Ascending aorta (tissue), 2 donors: ENCODE measurements around the gene HECTD4. TPM values are rescaled to one million over a fixed set of nuclear protein-coding genes. Genes with fewer than 3 reads are reported as not detected.

ENCODE experiments used
- DNase-seq, 2 donors: peaks; one replicate each; pipeline ENCODE4 v3.0.0-alpha.2; 2019; ENCODE audit warnings: low spot score in 2 of 2
- H3K27ac ChIP-seq, 2 donors: fragments of 200-600 bp; sonication (generic); one replicate each; pipeline ENCODE4 v1.5.1; 2016 to 2017; ENCODE audit warnings: mild to moderate bottlenecking in 1 of 2
- H3K27me3 ChIP-seq: fragments of 200-600 bp; sonication (generic); one replicate; pipeline ENCODE4 v1.5.1; 2017
- H3K36me3 ChIP-seq, 2 donors: fragments of 200-600 bp; sonication (generic); one replicate each; pipeline ENCODE4 v1.5.1; 2016
- H3K4me1 ChIP-seq, 2 donors: fragments of 200-600 bp; sonication (generic); one replicate each; pipeline ENCODE4 v1.5.1; 2016 to 2017; ENCODE audit warnings: mild to moderate bottlenecking in 1 of 2
- H3K4me3 ChIP-seq, 2 donors: fragments of 200-600 bp; sonication (generic); one replicate each; pipeline ENCODE4 v1.5.1; 2016 to 2017; ENCODE audit warnings: mild to moderate bottlenecking in 1 of 2
- H3K9me3 ChIP-seq, 2 donors: fragments of 200-600 bp; sonication (generic); one replicate each; pipeline ENCODE4 v1.5.1; 2016
- intact Hi-C: fragments of 100-400 bp; cut with DNase I; formaldehyde crosslinking; loops from one replicate; pipeline ENCODE4 v1.15.1; 2023
- total RNA-seq: library from RNA; depleted of rRNA; stranded (reverse); fragments of >200 nt; gene quantifications from one replicate; pipeline ENCODE4 v1.1.0, GENCODE V29; 2016
- TF ChIP-seq, protein P1 (sequence below), 3 experiments: fragments of 200-600 bp in 2 of 3; fragments of 450-650 bp in 1 of 3; sonication (generic) in 2 of 3; IDR thresholded peaks; one replicate each; pipeline ENCODE4 v1.5.1; 2016 to 2019; ENCODE audit warnings: antibody characterized with exemption in 3 of 3, mild to moderate bottlenecking in 1 of 3, moderate library complexity in 1 of 3

The HECTD4 gene
- total RNA-seq, 1 donor from 2014 or later, result 23.7 TPM

GRCh38 chr12:112296183-112296582, 86.0 kb downstream of the HECTD4 start:
- no peak for DNase-seq
- Histone ChIP-seq H3K4me1 (no peaks in the 10 kb centered on the region), H3K36me3 (peaks cover 0 to 27% of the 10 kb centered on the region in 2 donors), H3K4me3 (no peak overlapping the region), H3K27ac (no peak overlapping the region), H3K9me3 (no peaks in the 10 kb centered on the region), H3K27me3 (no peaks in the 10 kb centered on the region)
- TF ChIP-seq, protein P1, sequence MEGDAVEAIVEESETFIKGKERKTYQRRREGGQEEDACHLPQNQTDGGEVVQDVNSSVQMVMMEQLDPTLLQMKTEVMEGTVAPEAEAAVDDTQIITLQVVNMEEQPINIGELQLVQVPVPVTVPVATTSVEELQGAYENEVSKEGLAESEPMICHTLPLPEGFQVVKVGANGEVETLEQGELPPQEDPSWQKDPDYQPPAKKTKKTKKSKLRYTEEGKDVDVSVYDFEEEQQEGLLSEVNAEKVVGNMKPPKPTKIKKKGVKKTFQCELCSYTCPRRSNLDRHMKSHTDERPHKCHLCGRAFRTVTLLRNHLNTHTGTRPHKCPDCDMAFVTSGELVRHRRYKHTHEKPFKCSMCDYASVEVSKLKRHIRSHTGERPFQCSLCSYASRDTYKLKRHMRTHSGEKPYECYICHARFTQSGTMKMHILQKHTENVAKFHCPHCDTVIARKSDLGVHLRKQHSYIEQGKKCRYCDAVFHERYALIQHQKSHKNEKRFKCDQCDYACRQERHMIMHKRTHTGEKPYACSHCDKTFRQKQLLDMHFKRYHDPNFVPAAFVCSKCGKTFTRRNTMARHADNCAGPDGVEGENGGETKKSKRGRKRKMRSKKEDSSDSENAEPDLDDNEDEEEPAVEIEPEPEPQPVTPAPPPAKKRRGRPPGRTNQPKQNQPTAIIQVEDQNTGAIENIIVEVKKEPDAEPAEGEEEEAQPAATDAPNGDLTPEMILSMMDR (IDR thresholded peaks at IDR 0.05), result no peak
- intact Hi-C loops, result no loop called here

DNA sequence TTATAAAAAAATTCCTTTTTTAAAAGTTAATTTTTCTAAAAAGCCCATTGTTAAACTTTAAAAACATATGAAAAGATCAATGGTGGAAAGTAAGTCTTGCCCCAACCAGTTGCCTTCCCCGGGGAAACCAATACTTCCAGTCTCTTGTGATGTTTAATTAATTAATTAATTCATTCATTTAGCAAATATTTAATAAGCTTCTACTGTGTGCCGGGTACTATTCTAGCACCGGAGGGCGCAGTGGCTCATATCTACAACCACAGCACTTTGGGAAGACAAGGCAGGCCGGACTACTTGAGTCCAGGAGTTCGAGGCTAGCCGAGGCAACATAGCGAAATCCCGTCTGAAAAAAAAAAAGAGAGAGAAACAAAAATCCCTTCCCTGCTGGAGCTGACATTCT, 87.4 kb downstream of the HECTD4 start:
- H3K9me3 ChIP-seq, result no peaks in the 10 kb centered on the region
- intact Hi-C loops, result no loop called here
- H3K36me3 ChIP-seq, result peaks cover 0 to 33% of the 10 kb centered on the region in 2 donors
- DNase-seq, result no peak
- H3K27ac ChIP-seq, result no peak overlapping the region
- H3K4me1 ChIP-seq, result no peaks in the 10 kb centered on the region
- H3K4me3 ChIP-seq, result no peak overlapping the region
- TF ChIP-seq, protein P1 (IDR thresholded peaks at IDR 0.05), result no peak
- H3K27me3 ChIP-seq, result no peaks in the 10 kb centered on the region

GRCh38 chr12:112288638-112289037, 93.6 kb downstream of the HECTD4 start:
- Histone ChIP-seq H3K36me3 (peaks cover 2 to 21% of the 10 kb centered on the region in 2 donors), H3K9me3 (peaks cover 0 to 7% of the 10 kb centered on the region in 2 donors), H3K4me1 (no peaks in the 10 kb centered on the region), H3K27ac (no peak overlapping the region), H3K27me3 (no peaks in the 10 kb centered on the region), H3K4me3 (no peak overlapping the region)
- intact Hi-C loops, result loop anchor here (10.0 kb wide), 1 partner anchor 96 kb away; the partner anchor contains the start of gene HECTD4
- no peak for DNase-seq
- TF ChIP-seq, protein P1 (IDR thresholded peaks at IDR 0.05), result no peak

- Histone ChIP-seq H3K9me3 (peaks cover 0 to 7% of the 10 kb centered on the region in 2 donors), H3K4me3 (no peak overlapping the region), H3K27me3 (no peaks in the 10 kb centered on the region), H3K27ac (no peak overlapping the region), H3K4me1 (no peaks in the 10 kb centered on the region), H3K36me3 (peaks cover 2 to 14% of the 10 kb centered on the region in 2 donors)
- intact Hi-C loops, result loop anchor here (10.0 kb wide), 1 partner anchor 99 kb away; the partner anchor contains the start of gene HECTD4
- DNase-seq, result no peak
- TF ChIP-seq, protein P1 (IDR thresholded peaks at IDR 0.05), result no peak
These were observed 96.4 kb downstream of the HECTD4 start for GRCh38 chr12:112285600-112286401.

DNA sequence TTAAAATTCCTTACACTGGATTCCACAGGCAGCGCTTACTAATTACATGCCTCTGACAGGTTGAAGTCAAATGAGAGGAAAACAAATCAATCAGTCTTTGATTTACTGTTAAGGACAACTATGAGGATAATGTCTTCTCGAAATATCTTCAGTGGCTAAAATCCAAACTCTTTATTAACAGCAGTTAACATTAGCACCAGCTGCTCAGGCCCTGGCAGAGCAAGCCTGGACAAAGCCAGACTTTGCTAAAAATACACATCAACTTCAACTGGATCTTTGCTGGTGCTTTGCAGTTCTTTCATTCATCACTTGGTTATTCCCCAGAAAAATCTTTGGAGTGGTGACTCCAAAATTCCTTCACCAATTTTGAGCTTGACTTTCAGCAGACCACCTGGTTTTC, 98.7 kb downstream of the HECTD4 start:
- TF ChIP-seq, protein P1 (IDR thresholded peaks at IDR 0.05), result no peak
- intact Hi-C loops, result loop anchor here (10.0 kb wide), 1 partner anchor 101 kb away; the partner anchor contains the start of gene HECTD4
- no peak for DNase-seq
- H3K27ac ChIP-seq, result no peak overlapping the region
- H3K36me3 ChIP-seq, result peaks cover under 1 to 9% of the 10 kb centered on the region in 2 donors
- no peak overlapping the region for H3K4me3 ChIP-seq
- no peaks in the 10 kb centered on the region for H3K27me3 ChIP-seq
- peaks cover 0 to 3% of the 10 kb centered on the region in 2 donors for H3K9me3 ChIP-seq
- H3K4me1 ChIP-seq, result no peaks in the 10 kb centered on the region
